HG03103 (cell line): Measurements from ENCODE around the gene PPWD1.
"Not testable (repeated sequence)": the region's sequence is repeated elsewhere in the genome, so short reads cannot be mapped to it uniquely, and the experiment has no call there.

Experiments
- ATAC-seq: cut with Tn5 transposase; IDR thresholded peaks from one replicate; pipeline ENCODE4 v1.9.1; 2021; ENCODE audit warnings: low read depth; ENCODE audit not compliant: unreplicated experiment

PPWD1 gene

GRCh38 chr5:65562731-65563701, at the start of gene PPWD1, which contains the start of gene CENPK:
TSS of gene PPWD1 (plus strand) at chr5:65563296. CDS start at chr5:65563311, 15 bp downstream.
TSS of gene CENPK (minus strand) at chr5:65563168. CDS start at chr5:65554907, 8,261 bp downstream.
- peak; percentile 99 for ATAC-seq

GRCh38 chr5:65525726-65526125, 37.4 kb upstream of the PPWD1 start:
- no peak for ATAC-seq

- ATAC-seq = no peak
These were observed 32.2 kb upstream of the PPWD1 start for GRCh38 chr5:65530904-65531303.

GRCh38 chr5:65535529-65535987, 27.5 kb upstream of the PPWD1 start:
- ATAC-seq = no peak

- ATAC-seq = no peak
These were observed 23.3 kb upstream of the PPWD1 start for GRCh38 chr5:65539827-65540226.

GRCh38 chr5:65544473-65544872, 18.6 kb upstream of the PPWD1 start:
- ATAC-seq = no peak

DNA sequence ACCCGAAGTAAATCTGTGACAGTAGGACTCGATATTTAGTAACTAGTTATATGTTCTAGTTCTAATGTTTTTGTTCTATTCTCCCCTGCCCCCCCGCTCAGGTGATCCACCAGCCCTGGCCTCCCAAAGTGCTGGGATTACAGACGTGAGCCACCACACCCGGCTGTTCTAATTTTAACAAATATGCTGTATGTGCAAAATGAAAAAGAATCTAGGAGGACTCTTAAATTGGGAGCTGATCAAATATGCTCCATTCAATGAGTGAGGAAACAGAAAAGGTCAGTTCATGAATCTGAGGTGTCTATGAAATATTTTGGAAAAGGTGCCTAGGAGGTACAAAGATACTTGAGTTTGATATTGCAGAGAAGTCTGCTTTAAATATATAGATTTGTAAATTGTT, 17.0 kb upstream of the PPWD1 start:
- ATAC-seq = no peak

GRCh38 chr5:65548281-65548680, 14.8 kb upstream of the PPWD1 start:
- ATAC-seq = no peak

GRCh38 chr5:65553941-65554340, 9.2 kb upstream of the PPWD1 start:
- no peak for ATAC-seq

GRCh38 chr5:65555287-65555686, 7.8 kb upstream of the PPWD1 start:
- no peak for ATAC-seq

DNA sequence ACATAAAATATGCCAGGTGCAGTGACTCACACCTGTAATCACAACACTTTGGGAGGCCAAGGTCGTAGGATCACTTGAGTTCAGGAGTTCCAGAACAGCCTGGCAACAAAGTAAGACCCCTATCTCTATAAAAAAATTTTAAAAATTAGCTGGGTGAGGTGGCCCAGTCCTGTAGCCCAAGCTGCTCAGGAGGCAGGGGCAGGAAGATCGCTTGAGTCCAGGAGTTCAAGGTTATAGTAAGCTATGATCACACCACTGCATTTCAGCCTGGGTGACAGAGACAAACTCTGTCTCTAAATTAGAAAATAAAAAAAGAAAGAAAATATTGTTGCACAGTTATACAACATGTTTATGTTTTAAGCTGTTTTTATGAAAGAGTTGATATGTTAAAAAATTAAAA, 6.9 kb upstream of the PPWD1 start:
- no peak for ATAC-seq

- ATAC-seq = no peak
These were observed 6.4 kb upstream of the PPWD1 start for GRCh38 chr5:65556718-65557117.

DNA sequence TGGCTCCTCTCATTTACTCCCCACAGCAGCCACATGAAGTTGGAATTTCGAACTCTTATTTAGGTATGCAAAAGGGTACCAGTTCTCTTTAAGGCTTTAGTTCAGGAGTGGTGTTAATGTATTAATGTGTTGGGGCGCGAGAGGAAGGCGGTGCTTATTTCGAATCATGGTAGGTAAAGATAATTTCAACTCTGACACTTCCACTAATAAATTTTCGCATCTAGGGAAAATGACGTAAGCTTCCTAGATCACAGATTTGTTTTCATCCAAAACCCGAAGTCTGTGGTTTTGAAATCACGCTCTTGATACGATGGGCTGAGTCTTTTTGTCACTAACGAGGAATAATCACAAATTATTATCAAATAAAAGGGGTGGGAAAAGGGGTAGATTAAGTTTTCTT, 681 bp downstream of the PPWD1 start:
- no peak for ATAC-seq

DNA sequence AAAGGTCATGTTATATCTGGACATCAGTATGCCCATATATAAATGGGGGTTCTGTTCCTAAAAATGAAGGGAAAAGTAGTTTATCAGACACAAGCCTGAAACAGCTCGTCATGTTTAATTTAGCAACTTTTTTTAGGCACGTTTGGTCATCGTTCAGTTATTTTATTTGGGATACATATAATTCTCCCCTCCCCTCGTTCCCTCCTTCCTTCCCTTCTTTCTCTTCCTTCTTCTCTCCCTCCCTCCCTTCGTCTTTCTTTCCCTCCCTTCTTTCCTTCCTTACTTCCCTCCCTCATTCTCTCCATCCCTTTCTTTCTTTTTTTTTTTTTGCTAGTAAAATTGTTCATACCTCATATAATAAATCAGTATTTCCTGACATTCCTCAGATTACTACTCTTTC, 3.4 kb downstream of the PPWD1 start:
- ATAC-seq = no peak

DNA sequence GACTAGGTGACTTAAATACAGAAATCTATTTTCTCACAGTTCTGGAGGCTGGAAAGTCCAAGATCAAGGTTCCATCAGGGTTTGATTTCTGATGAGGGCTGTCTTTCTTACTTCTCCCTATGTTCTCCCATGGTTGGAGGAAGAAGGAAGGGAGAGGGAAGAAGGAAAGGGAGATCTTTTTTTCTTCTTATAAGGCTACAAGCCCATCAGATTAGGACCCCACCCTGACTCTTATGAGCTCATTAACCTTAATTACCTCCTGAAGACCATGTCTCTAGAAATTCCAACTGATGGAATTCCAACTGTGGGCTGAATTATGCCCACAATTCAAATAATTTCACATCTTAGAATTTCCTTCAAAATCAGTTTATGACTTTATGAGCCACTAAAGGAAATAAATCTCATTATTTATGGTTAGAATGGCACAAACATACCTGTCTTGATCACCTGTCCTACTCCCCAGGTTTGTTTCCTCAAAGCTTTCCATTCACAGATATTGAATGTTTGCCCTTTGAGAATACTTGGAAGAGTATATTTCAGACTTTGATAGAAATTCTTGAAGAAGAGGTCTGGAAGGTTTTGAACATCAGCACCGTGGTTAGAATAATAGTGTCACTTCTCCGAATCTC, 7.6 kb downstream of the PPWD1 start:
- no peak for ATAC-seq

DNA sequence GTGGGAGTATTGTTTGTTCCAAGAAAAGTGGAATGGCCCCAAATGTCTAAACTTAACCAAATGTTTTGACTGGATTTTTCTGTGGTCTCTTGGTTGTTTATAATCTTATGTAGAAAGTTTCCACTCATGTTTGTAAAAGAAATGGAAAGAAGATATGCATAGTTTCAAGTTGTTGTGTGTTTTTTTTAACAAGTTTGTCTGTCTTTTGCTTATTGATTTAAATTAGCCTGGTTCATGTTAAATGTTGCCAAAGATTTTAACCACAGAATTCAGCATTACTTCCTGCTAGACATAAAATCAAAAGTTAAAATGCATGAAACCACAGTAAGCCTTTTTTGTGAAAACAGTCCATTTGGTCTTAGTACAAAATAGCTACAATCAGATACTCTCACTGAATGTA, 14.0 kb downstream of the PPWD1 start:
- ATAC-seq = no peak

DNA sequence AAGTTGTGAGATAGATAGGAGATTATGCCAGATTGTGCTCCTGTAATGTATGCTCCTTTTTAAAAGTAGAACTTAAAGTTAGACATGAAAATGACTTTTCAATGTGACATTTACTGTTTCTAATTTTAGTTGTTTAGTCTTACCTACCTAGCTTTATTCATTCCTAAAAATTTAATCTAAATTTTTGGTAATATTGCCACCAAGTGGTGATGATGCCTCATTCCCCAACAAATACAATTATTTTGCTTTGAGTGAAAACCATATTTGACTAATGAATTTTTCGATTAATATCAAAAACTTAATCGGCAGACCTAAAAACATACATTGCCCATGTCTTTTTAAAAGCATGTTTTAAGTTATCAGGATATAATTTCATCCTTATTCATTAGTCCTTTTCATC, 25.6 kb downstream of the PPWD1 start:
- no peak for ATAC-seq

DNA sequence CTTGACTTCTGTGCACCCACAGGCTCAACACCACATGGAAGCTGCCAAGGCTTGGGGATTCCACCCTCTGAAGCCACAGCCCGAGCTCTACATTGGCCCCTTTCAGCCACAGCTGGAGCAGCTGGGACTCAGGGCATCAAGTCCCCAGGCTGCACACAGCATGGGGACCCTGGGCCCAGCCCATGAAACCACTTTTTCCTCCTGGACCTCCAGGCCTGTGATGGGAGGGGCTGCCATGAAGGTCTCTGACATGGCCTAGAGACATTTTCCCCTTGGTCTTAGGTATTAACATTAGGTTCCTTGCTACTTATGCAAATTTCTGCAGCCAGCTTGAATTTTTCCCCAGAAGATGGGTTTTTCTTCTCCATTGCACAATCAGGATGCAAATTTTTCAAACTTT, 38.7 kb downstream of the PPWD1 start:
- ATAC-seq = not testable (repeated sequence)

GRCh38 chr5:65611524-65611923, 48.4 kb downstream of the PPWD1 start:
- ATAC-seq = no peak

DNA sequence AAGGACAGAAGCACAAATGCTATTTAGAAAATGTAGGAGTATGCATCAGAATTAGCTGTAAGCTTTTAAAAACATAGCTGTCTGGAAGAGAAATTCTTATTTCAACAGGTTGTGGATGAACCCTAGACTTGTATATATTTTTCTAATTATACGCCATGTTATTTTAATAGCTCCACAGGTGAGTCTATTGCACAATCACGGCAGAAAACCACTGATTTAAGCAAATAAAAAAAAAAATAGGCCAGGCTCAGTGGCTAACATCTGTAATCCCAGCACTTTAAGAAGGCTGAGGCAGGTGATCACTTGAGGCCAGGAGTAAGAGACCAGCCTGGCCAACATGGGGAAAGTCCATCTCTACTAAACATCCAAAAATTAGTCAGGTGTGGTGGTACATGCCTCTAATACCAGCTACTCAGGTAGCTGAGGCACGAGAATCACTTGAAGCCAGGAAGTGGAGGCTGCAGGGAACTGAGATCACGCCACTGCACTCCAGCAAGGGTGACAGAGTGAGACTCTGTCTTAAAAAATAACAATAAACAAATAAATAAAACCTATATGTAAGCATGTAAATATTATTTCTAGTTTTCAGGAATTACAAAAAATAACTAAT, 49.3 kb downstream of the PPWD1 start:
- ATAC-seq = no peak

DNA sequence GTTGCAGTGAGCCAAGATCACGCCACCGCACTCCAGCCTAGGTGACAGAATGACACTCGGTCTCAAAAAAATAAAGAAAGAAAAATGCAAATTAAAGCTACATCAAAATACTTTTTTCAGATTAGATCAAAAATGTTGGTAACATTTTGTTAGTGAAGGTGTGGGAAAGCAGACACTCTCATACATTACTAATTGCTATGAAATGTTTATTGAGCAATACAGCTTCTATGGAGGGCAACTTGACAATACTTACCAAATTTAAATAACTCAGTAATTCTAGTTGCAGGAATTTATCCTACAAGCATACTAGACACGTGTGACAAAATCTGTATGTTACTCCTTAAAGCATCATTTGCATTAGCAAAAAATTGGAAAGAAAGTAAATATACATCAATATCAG, 56.9 kb downstream of the PPWD1 start:
- no peak for ATAC-seq
